PC-3 (cell line): Measurements from ENCODE around the gene RECQL5.

Source experiments
- CTCF ChIP-seq: fragments of 300-600 bp; sonication (generic); conservative IDR thresholded peaks from 2 replicates; pipeline ENCODE4 v1.5.1; 2017; ENCODE audit warnings: antibody characterized with exemption, low read depth, mild to moderate bottlenecking, low read length
- EZH2 ChIP-seq: fragments of 300-600 bp; sonication (generic); IDR thresholded peaks from one replicate; pipeline ENCODE4 v1.6.1; 2017; ENCODE audit warnings: antibody characterized with exemption, mild to moderate bottlenecking, low read length; ENCODE audit not compliant: unreplicated experiment
- EZH2phosphoT487 ChIP-seq: fragments of 300-600 bp; sonication (generic); IDR thresholded peaks from 2 replicates; pipeline ENCODE4 v1.6.1; 2018; ENCODE audit warnings: mild to moderate bottlenecking, antibody characterized with exemption, low read length, borderline replicate concordance

- TF ChIP-seq CTCF, result no peak
- TF ChIP-seq EZH2phosphoT487, result no peak
- no peak for TF ChIP-seq EZH2
These were observed 13.5 kb upstream of the RECQL5 start for GRCh38 chr17:75680431-75680830.
